Measurements from ENCODE around the gene LYRM2. TPM values are rescaled to one million over a fixed set of nuclear protein-coding genes. Genes with fewer than 3 reads are reported as not detected.

LYRM2 gene
- total RNA-seq, 1 experiment from 2014 or later: 46.6 TPM

DNA sequence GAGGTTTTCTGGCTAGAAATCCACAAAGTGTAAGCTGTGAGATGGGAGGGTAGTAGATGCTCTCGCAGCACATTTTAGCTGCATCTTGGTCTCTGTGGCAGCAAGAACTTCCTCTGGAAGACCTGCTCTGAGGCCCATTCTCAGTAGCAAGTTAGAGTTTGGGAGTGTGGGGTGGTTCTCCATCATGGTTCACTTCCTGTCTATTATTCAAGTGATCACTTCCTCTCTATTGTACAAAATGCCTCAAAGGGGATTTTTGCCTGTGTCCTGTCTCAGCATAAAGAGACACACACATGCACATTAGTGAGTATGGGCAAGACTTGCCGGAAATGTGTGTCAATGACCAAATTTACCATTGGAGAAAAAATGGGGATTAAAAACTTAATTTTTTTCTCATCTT is 42.5 kb downstream of the LYRM2 start:
- no peak for DNase-seq (ENCODE audit: low read depth)

DNA sequence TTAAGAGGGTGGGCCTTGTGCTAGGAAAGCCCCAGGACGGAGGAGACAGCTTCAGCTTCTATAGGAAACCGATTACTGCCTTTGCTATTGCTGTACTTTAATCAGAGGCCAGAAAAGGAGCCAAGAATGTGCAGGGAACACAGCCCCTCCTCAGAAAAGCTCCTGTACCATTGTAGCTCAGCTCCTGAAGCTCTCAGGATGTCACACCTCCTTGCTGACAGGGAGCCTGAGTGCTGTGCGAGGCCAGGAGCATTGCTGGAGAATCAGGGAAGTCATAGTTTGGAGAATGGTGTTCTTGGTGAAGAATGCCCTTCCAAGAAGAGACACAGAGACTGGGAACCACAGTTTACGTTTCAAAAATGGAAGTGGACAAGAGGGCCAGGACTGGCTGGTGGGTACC is 46.8 kb downstream of the LYRM2 start:
- DNase-seq (ENCODE audit: low read depth): no peak

DNA sequence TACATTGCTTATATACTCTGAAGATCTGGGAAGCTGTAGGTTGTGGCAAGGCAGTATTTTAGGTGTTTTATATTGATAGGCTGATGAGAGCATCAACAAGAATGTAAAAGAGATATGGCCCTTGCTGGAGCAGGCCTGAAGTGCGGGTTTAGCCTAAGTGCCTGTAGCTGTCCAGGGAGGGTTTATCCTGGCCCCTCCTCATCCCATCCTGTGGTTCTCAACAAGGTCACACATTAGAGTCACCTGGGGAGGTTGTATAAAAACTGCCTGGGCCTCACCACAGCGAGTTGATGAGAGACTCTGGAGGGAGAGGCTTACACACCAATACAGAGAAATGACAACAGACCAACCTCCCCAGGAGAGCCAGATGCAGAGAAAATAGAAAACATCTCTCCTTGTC is 48.4 kb downstream of the LYRM2 start:
- no peak for DNase-seq (ENCODE audit: low read depth)

- DNase-seq (ENCODE audit: low read depth): no peak
Measured at GRCh38 chr6:89589297-89590025, 49.1 kb downstream of the LYRM2 start.

DNA sequence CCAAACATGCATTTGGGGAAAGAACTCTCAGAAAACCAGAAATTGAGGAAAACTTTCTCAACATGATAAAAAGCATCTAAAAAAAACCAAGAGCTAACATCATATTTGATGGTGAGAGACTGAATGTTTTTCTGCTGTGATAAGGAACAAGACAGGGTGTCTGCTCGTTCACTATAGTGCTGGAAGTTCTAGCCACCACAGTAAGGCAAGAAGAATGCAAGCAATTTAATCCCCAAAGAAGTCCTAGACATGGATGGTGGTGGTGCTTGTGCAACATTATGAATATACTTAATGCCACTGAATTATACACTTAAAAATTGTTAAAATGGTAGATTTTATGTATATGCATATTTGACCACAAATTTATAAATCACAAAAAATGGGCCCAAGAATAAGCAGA is 53.4 kb downstream of the LYRM2 start:
- DNase-seq (ENCODE audit: low read depth): no peak

- DNase-seq (ENCODE audit: low read depth): no peak
Measured at GRCh38 chr6:89584539-89584938, 54.0 kb downstream of the LYRM2 start.

DNA sequence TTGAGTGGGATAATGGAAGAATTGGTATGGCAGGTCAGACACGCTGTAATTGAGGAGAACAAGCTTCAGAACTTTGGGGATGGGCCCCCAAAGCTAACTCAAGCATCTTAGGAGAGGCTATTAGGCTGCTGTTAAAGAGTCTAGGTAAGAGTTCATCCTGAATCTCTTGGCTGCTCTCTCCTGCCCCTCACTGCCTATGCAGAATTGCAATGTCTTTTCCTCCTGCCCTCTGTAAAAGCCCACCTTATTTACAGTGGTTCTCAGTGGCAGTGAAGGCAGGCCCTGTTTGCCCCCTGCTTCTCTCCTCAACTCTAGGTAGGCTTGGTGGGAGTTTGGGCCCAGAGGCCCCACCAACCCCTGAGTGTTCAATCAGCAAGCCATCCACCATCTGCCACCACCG is 55.0 kb downstream of the LYRM2 start:
- no peak for DNase-seq (ENCODE audit: low read depth)

DNA sequence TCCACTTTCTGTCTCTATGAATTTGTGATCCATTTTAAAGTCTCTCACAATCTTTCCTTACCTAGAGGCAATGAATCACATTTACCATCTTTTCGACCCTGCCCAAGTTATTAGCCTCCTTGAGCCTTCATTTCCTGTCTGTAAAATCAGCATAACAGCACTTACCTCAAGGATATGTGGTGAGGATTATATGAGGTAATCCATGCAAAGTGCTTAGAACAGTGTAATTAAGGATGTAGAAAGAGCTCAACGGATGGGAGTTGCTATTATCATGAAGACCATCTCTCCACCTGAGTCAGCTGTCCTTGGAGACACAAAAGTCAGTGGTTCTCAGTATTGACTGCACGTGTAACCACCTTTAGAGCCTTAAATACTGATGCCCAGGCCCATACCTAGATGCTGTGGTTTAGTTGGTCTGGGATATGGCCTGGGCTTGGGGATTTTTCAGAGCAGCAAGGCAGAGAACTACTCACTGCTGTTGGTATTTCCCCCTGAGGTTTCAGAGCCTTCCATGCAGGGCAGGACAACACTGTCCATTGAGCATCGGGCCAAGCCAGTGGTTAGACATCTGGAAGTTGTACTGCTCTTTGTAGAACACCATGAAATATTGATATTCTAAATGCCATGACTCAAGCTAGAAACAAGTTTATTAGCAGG is 55.8 kb downstream of the LYRM2 start:
- no peak for DNase-seq (ENCODE audit: low read depth)

- no peak for DNase-seq (ENCODE audit: low read depth)
Measured at GRCh38 chr6:89581689-89582088, 56.9 kb downstream of the LYRM2 start.

GRCh38 chr6:89580997-89581666 is 57.4 kb downstream of the LYRM2 start:
- no peak for DNase-seq (ENCODE audit: low read depth)

DNA sequence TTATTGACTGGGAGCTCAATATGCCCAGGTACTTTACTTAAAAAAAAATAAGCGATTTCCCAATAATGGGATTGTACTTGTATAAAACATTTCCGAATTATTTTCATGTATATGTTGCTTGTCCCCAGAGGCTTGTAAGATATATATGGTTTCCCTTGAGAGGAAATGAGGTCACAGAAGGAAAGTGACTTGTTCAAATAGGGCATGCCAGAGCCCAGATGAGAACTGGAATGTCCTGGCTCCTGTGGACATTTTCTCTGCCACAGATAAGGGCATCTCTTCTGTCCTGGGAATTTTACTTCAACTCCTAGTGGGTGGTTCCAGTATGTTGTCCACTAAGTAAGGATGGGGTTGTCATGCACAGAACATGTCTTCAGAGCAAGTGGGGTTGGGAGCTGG is 63.0 kb downstream of the LYRM2 start:
- DNase-seq (ENCODE audit: low read depth): no peak

GRCh38 chr6:89574910-89575561 is 63.5 kb downstream of the LYRM2 start:
- no peak for DNase-seq (ENCODE audit: low read depth)

DNA sequence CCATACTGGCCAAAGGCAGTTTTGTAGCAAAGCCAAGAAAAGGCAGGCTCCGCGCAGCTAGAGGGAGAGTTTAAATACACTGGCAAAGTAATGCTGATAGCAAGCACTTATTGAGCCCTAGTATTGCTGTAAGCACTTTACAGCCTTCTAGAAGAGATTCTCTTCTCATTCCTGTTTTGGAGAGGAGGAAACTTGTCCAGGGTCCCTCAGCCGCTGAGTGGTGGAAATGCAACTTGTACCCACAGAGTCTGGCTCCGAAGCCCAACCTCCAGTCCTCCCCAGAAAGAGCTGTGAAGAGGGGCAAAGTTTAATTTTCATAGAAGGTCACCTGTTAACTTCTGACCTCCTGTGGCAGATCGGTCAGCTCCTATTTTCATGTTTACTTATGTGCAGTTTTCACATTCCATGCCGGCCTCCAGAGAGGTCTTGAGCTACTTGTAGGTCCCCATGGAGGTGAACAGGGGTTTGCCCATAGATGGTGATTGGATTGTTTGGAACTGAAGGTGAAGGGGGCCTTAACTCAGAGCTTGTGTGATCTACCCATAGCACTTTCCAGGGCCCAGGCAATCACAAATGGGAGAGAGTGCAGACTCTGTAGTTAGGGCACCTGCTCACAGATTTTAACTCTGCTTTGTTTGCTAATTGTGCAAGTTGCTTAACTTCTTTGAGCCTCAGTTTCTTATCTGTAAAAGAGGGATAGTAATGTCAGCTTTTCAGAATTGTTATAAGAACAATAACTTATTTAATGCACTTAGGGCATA is 70.7 kb downstream of the LYRM2 start:
- no peak for DNase-seq (ENCODE audit: low read depth)

DNA sequence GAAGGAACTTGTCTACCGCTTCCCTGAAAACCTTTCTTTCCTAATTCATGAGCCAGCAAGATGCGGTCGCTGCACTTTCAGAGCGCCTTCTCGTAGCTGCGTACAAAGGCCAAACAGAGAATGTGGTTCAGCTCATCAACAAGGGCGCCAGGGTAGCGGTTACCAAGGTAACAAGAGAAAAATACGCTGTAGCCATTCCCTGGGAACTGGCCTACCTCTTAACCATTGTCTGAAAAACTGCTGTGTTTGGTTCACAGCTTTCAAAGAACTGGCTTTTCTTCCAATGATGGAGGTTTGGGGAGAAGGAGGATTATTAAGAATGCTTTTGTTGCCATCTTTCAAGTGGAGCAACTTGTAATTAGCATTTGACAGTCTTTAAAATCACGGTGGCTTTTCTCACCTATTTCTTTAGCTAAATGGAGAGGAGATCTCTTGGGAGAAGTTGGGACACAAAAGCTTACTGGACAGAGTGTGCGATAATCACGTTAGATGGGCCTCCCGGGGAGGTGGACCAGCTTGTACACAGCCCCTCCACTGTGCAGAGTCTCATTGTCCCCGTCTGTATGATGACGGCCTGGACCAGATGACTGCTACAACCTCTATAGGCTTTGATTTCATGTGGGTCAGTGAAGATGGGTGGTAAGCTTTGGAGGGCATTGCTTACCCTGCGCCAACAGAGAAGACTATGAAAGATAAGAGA is 71.5 kb downstream of the LYRM2 start:
- no peak for DNase-seq (ENCODE audit: low read depth)

- DNase-seq (ENCODE audit: low read depth): no peak
Measured at GRCh38 chr6:89566008-89566800, 72.3 kb downstream of the LYRM2 start.

GRCh38 chr6:89564752-89565427 is 73.7 kb downstream of the LYRM2 start:
- DNase-seq (ENCODE audit: low read depth): peak; percentile 1

GRCh38 chr6:89563866-89564265 is 74.7 kb downstream of the LYRM2 start:
- DNase-seq (ENCODE audit: low read depth): no peak

DNA sequence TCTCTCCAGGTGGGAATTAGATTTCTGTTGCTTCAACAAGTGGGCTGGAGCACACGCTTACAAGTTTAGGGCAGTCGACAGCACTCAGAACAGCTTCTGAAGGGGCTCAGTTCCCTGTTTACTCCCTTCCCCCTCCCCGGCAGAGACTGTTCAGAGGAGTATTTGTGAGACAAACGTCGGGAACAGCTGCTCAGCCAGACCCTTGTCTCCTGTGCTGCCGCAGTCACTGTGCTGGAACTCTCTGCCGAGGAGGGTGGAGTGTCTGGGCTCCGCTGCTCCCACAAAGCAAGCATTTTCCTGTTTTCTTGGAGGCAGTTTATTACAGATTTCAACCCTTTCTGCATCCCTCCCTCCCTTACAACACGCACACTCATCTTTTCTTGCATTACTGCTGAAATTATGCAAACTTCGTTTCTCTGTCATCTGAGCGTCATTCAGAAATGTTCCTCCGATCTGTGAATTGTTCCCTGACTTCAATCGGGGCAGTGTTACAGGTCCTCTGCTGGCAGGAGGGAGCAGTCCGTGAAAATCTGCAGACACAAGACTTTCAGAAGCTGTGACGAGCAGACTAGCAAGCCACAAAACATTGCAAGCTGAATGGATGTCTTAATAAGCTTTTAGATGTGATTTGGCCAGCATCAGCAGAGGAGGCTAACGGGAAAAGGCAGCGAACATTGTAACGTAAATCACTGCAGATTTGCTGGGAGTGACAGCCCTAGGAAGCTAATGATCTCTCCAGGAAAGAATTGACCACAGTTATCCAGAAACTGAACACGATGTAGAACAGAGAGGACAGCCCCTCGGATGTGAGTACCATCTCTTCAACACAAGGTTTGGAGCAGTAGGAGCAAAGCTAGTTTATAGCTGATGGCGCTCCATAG is 76.2 kb downstream of the LYRM2 start:
- DNase-seq (ENCODE audit: low read depth): peak; percentile 3

DNA sequence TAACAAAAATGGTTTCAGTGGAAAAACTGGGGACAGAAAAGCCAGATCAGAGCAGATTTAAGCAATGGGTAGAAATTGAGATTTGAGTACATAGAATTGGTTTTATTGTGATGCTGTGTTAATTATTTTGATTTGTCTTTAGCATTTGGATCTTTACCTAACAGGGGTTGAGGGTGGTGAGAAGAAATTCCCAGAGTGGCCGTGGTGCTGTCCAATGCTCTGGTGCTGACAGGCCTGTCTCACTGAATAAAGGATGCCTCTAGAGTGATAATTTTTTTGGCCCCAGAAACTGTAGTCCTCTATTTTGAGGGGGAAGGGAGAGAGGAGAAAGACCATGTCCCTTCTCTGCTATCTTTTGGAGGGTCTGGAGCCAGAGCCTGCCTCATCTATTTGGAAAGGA is 79.1 kb downstream of the LYRM2 start:
- DNase-seq (ENCODE audit: low read depth): peak; percentile 2

All from LHCN-M2 (cell line).